Vagina (tissue), 2 donors: Measurements from ENCODE around the gene AHI1. TPM values are rescaled to one million over a fixed set of nuclear protein-coding genes. Genes with fewer than 3 reads are reported as not detected.

Source experiments
- DNase-seq, 2 donors: peaks; one replicate each; pipeline ENCODE4 v3.0.0-alpha.2; 2017; ENCODE audit errors: extremely low spot score in 2 of 2
- H3K27ac ChIP-seq: fragments of 200-600 bp; sonication (generic); one replicate; pipeline ENCODE4 v1.5.1; 2019
- H3K27me3 ChIP-seq: fragments of 200-600 bp; sonication (generic); one replicate; pipeline ENCODE4 v1.5.1; 2019
- H3K36me3 ChIP-seq, 2 donors: fragments of 200-600 bp; sonication (generic); one replicate each; pipeline ENCODE4 v1.5.1; 2017 to 2019
- H3K4me1 ChIP-seq: fragments of 200-600 bp; sonication (generic); one replicate; pipeline ENCODE4 v1.5.1; 2019
- H3K4me3 ChIP-seq, 2 donors: fragments of 200-600 bp; sonication (generic); 1 replicate in 1 of 2; 2 replicates in 1 of 2; pipeline ENCODE4 v1.5.1; 2016 to 2019
- H3K9me3 ChIP-seq: fragments of 200-600 bp; sonication (generic); one replicate; pipeline ENCODE4 v1.5.1; 2019
- CTCF ChIP-seq, 3 experiments: fragments of 450-650 bp in 2 of 3; fragments of 200-600 bp in 1 of 3; sonication (generic) in 1 of 3; IDR thresholded peaks; one replicate each; pipeline ENCODE4 v1.5.1; 2017 to 2019; ENCODE audit warnings: antibody characterized with exemption in 3 of 3, mild to moderate bottlenecking in 2 of 3, moderate library complexity in 2 of 3
- POLR2A ChIP-seq, 2 donors: fragments of 450-650 bp; IDR thresholded peaks; one replicate each; pipeline ENCODE4 v1.6.1; 2017; ENCODE audit warnings: antibody characterized with exemption in 2 of 2, mild to moderate bottlenecking in 2 of 2, moderate library complexity in 2 of 2
- POLR2AphosphoS5 ChIP-seq, 2 donors: sonication (generic); formaldehyde crosslinking; IDR thresholded peaks; one replicate each; pipeline ENCODE4 v1.9.0; 2017; ENCODE audit warnings: antibody characterized with exemption in 2 of 2, mild to moderate bottlenecking in 2 of 2, low read depth in 1 of 2; ENCODE audit not compliant: insufficient read depth in 1 of 2
- intact Hi-C: fragments of 100-400 bp; cut with DNase I; formaldehyde crosslinking; loops from one replicate; pipeline ENCODE4 v1.15.1; 2023
- total RNA-seq: library from RNA; depleted of rRNA; stranded (reverse); fragments of >200 nt; gene quantifications from one replicate; pipeline ENCODE4 v1.2.3, GENCODE V29; 2016

The AHI1 gene
- total RNA-seq, 1 donor from 2014 or later: 28.7 TPM

DNA sequence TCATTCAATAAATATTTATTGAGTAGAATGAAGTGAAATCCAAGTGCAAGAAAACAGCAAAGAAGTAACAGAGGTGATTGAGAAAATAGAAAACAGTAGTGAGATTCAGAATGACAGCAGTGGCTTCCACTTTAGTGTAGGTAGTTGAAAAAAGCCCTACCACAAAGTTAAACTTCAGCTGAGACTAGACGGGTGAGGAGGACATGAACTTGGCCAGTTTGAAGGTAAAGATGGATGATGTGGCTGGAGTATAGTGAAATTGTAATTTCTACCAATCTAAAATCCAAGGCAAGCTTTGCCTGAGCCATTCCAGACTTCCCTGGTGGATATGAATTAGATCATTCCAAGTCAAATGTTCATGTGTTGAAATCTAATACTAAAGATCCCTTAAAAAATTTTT lies 32.6 kb upstream of the AHI1 start:
- Histone ChIP-seq H3K4me3 (no peak overlapping the region), H3K27ac (no peak overlapping the region), H3K27me3 (no peaks in the 10 kb centered on the region), H3K36me3 (no peaks in the 10 kb centered on the region), H3K4me1 (no peaks in the 10 kb centered on the region), H3K9me3 (no peaks in the 10 kb centered on the region)
- TF ChIP-seq POLR2A (IDR thresholded peaks at IDR 0.05): no peak
- TF ChIP-seq POLR2AphosphoS5 (IDR thresholded peaks at IDR 0.05; ENCODE audit: insufficient read depth in 1 of 2, low read depth in 1 of 2): no peak
- no peak for TF ChIP-seq CTCF (IDR thresholded peaks at IDR 0.05)
- DNase-seq: no peak
- intact Hi-C loops: no loop called here

DNA sequence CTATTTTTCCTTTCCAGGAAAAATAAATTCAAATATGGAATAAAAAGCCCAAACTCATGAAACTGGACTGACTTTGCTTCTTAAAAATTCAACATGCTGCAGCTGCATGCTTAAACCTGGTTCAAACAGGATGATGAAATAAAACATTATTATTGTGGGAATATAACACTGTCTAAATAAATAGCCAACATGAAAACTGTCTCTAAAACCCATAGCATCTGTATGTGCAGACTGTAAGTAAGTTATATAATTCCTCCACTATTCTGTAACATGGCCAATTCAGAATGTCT lies 30.4 kb upstream of the AHI1 start:
- Histone ChIP-seq H3K9me3 (no peaks in the 10 kb centered on the region), H3K4me3 (no peak overlapping the region), H3K27ac (no peak overlapping the region), H3K27me3 (no peaks in the 10 kb centered on the region), H3K4me1 (no peaks in the 10 kb centered on the region), H3K36me3 (no peaks in the 10 kb centered on the region)
- no peak for TF ChIP-seq POLR2AphosphoS5 (IDR thresholded peaks at IDR 0.05; ENCODE audit: insufficient read depth in 1 of 2, low read depth in 1 of 2)
- no peak for TF ChIP-seq CTCF (IDR thresholded peaks at IDR 0.05)
- TF ChIP-seq POLR2A (IDR thresholded peaks at IDR 0.05): no peak
- no peak for DNase-seq
- intact Hi-C loops: no loop called here

GRCh38 chr6:135527116-135527959 lies 29.8 kb upstream of the AHI1 start:
- Histone ChIP-seq H3K4me3 (no peak overlapping the region), H3K9me3 (no peaks in the 10 kb centered on the region), H3K27ac (no peak overlapping the region), H3K27me3 (no peaks in the 10 kb centered on the region), H3K36me3 (no peaks in the 10 kb centered on the region), H3K4me1 (no peaks in the 10 kb centered on the region)
- TF ChIP-seq CTCF (IDR thresholded peaks at IDR 0.05): no peak
- TF ChIP-seq POLR2AphosphoS5 (IDR thresholded peaks at IDR 0.05; ENCODE audit: insufficient read depth in 1 of 2, low read depth in 1 of 2): no peak
- TF ChIP-seq POLR2A (IDR thresholded peaks at IDR 0.05): no peak
- intact Hi-C loops: no loop called here
- no peak for DNase-seq

DNA sequence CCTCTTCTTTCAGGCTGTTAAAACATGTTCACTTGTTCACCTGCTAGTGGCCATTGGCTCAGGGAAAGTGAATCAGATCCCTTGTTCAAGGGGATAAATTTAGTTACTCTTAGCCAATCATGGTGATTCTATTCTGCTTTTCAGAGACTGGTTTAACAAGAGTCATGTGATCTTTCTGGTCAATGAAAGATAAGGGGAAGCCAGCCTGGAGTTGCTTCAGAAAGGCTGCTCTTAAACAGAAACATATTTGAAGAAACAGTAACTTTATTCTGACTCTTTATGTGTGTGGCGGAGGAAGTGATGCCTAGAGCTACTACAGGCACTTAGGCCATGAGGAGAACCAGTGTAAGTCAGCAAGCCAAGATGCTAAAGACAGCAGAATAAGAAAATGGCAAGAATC lies 28.1 kb upstream of the AHI1 start:
- no peaks in the 10 kb centered on the region for H3K9me3 ChIP-seq
- no peaks in the 10 kb centered on the region for H3K4me1 ChIP-seq
- no peak for DNase-seq
- intact Hi-C loops: no loop called here
- H3K4me3 ChIP-seq: no peak overlapping the region
- TF ChIP-seq POLR2AphosphoS5 (IDR thresholded peaks at IDR 0.05; ENCODE audit: insufficient read depth in 1 of 2, low read depth in 1 of 2) (no peak), CTCF (IDR thresholded peaks at IDR 0.05) (no peak), POLR2A (IDR thresholded peaks at IDR 0.05) (no peak)
- H3K36me3 ChIP-seq: no peaks in the 10 kb centered on the region
- H3K27ac ChIP-seq: no peak overlapping the region
- H3K27me3 ChIP-seq: no peaks in the 10 kb centered on the region

DNA sequence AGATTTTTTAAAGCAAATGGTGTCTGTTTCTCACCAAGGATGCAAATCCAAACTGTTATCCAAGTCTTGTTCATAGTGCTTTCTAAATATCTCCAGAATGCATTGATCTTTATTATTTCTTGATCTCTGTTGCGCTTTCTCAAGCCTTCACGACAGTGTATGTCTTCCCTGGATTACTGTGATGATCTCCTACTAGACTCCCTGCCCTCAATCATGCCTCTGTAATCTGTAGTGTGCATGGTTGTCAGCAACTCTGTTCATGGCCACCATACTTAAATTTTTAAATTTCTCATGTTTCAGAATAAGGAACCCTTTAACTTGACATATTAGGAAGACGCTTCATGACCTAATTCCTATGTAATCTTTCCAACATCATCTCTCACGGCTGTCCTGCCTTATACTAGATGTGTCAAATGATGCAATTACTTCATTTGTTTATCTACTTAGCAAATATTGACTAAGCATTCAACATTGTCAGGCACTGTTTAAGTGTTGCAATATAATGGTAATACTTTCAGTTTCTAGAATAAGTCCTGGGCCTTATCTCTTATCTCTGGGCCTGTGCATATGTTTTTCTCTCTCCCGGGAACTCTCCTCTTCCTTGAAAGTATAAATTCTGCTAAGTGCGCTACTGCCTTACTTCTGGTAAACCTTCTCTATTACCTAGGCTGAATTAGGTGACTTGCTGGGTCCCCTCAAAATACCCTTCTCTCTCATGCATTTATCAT lies 25.6 kb upstream of the AHI1 start:
- H3K9me3 ChIP-seq: no peaks in the 10 kb centered on the region
- no peaks in the 10 kb centered on the region for H3K36me3 ChIP-seq
- H3K4me1 ChIP-seq: no peaks in the 10 kb centered on the region
- H3K27me3 ChIP-seq: no peaks in the 10 kb centered on the region
- TF ChIP-seq CTCF (IDR thresholded peaks at IDR 0.05) (no peak), POLR2A (IDR thresholded peaks at IDR 0.05) (no peak), POLR2AphosphoS5 (IDR thresholded peaks at IDR 0.05; ENCODE audit: insufficient read depth in 1 of 2, low read depth in 1 of 2) (no peak)
- no peak overlapping the region for H3K4me3 ChIP-seq
- intact Hi-C loops: no loop called here
- no peak overlapping the region for H3K27ac ChIP-seq
- DNase-seq: no peak
